HL-60/S4 treated with phorbol 12-myristate 13-acetate at 8.2 ng/mL for 4 days and 3 days (cell line): Measurements from ENCODE around the gene CRYBB1.

Experiments used
- in situ Hi-C: fragments of 300-500 bp; cut with MboI; formaldehyde crosslinking; loops from 2 replicates; pipeline ENCODE4 v1.15.0; 2022; ENCODE audit warnings: low sequenced_read_pairs

Gene CRYBB1

DNA sequence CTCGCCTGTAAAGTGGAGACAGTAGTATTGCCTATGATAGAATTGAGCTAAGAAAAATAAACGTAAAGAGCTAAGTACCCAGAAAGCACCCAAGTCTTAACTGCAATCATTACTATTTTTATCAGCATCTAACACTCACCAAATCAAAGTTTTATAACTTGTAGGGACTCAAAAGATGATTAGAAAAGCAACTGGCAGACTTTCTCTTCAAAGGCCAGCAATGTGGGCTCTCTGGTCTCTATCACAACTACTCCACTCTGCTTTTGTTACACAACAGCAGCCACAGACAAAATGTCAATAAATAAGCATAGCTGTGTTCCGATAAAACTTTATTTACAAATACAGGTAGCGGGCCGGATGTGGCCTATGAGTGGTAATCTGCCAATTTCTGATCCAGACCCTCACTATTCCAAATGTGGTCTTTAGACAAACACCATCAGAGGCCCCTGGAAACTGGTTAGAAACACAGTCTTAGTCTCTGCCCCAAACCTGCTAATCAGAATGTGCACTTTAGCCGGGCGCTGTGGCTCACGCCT is 36.1 kb downstream of the CRYBB1 start:
- in situ Hi-C loops, result no loop called here

- in situ Hi-C loops, result no loop called here
These were observed 36.8 kb downstream of the CRYBB1 start for GRCh38 chr22:26581026-26581425.

GRCh38 chr22:26580240-26580962 is 37.4 kb downstream of the CRYBB1 start:
- in situ Hi-C loops, result no loop called here

DNA sequence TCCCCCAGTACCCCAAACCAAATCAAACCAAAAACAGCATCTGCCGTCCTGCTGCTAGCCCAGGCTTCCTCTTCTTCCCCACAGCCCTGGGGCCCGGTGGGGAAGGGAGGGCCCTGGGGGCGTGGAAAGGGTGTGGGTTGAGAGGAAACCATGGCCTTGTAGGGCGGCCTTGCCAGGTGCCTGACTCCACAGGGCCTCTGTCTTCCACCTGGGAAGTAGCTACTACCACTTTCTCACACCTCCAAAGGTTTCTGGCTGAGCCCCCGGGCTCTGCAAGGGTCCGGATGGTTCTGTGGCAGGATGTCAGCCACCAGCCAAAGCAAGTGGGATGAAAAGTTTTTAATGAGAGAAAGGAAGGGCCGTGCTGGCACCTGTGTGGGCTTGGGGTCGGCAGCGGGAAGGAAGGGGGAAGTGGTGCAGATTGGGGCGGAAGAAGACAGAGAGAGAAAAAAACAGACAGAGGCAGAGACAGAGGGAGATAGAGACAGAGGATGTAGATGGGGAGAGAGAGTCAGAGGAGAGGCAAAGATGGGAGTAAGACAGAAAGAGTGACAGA is 38.4 kb downstream of the CRYBB1 start:
- in situ Hi-C loops, result no loop called here

- in situ Hi-C loops, result no loop called here
These were observed 40.7 kb downstream of the CRYBB1 start for GRCh38 chr22:26577081-26577480.

GRCh38 chr22:26576026-26576680 is 41.7 kb downstream of the CRYBB1 start:
- in situ Hi-C loops, result no loop called here

DNA sequence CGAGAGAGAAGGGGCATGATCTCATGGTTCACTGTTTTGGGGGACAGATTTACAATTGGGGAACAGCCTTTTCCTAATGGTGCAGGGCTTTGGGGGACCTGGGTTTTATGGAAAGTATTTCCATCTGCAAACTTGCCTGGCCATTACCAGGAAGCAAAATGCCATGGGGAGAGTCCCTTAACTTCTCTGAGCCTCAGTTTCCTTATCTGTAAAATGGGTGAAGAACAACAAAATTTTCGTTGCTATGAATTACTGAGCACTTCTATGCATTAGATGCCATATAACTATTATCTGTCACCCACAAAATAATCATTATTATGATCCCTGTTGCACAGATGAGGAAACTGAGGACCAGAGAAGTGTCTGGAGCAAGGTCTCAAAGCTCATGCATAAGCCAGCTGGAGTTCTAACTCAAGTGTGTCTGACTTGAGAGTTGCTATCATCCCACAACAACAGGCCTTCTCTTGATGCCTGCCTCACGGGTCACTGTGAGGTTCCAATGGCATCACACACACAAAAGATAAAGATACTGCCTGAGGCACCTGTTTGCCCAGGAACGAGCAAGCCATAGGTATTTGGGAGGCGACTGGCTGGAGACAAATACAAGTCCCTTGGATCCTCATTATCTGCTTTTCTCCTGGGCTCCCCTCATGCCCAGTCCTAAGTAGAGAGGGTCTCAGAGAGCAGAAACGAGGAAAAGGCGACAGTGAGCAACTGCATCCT is 43.7 kb downstream of the CRYBB1 start:
- in situ Hi-C loops, result no loop called here

- in situ Hi-C loops, result no loop called here
These were observed 44.7 kb downstream of the CRYBB1 start for GRCh38 chr22:26573026-26573662.

GRCh38 chr22:26570864-26571525 is 46.8 kb downstream of the CRYBB1 start:
- in situ Hi-C loops, result no loop called here

DNA sequence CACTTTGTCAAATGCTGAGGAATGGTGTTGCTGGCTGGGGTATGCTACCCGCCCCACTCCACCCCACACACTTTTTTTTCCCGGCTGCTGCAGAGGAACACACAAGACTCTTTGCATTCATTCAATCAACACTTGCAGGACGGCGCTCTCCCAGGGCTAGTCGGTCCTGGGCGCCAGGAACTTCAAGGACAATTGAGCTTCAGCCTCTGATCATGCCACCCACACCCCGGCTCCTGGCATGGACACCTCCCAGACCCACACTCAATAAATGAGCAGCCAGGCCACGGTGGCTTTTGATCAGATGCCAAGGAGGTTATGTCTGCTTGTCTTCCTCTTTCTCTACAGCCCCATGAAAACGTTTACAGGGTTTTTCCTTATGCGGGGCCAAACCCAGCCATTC is 47.7 kb downstream of the CRYBB1 start:
- in situ Hi-C loops, result no loop called here

- in situ Hi-C loops, result no loop called here
These were observed 49.6 kb downstream of the CRYBB1 start for GRCh38 chr22:26568207-26568706.

DNA sequence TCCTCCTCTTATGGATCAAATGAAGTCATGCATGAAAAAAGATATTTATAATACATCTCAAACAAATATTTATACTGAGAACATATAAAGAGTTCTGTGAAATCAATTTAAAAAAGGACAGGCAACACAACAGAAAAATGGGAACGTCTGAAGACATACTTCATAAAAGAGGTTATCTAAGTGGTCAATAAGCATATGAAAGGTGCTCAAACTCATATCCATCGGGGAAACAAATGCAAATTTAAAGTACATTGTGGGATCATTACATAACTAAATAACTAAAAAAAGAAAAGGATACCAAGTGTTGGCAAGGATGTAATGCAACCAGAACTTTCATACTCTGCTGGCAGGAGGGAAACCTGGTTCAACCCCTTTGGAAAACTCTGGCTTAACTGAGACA is 50.2 kb downstream of the CRYBB1 start:
- in situ Hi-C loops, result no loop called here

GRCh38 chr22:26566994-26567393 is 50.8 kb downstream of the CRYBB1 start:
- in situ Hi-C loops, result no loop called here

GRCh38 chr22:26565889-26566288 is 51.9 kb downstream of the CRYBB1 start:
- in situ Hi-C loops, result no loop called here

GRCh38 chr22:26565181-26565580 is 52.6 kb downstream of the CRYBB1 start:
- in situ Hi-C loops, result no loop called here

DNA sequence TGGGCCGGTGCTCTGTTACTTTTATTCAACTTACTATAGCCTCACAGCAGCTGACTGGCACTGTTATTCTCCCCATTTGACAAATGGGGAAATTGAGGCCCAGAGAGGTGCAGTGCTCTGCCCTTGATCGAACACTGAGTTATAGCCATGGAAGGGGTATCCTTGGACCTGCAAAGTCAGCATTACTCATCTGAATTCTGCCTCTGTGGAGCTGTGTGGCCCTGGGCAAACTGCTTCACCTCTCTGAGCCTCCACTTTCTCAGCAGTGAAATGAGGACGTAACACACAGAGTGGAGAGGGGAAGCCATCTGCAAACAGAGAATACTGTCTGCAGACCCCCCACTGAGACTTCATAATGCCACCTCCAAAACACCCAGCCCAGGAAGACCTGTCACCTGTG is 53.2 kb downstream of the CRYBB1 start:
- in situ Hi-C loops, result no loop called here

GRCh38 chr22:26564181-26564580 is 53.6 kb downstream of the CRYBB1 start:
- in situ Hi-C loops, result no loop called here

- in situ Hi-C loops, result no loop called here
These were observed 54.8 kb downstream of the CRYBB1 start for GRCh38 chr22:26563022-26563421.

DNA sequence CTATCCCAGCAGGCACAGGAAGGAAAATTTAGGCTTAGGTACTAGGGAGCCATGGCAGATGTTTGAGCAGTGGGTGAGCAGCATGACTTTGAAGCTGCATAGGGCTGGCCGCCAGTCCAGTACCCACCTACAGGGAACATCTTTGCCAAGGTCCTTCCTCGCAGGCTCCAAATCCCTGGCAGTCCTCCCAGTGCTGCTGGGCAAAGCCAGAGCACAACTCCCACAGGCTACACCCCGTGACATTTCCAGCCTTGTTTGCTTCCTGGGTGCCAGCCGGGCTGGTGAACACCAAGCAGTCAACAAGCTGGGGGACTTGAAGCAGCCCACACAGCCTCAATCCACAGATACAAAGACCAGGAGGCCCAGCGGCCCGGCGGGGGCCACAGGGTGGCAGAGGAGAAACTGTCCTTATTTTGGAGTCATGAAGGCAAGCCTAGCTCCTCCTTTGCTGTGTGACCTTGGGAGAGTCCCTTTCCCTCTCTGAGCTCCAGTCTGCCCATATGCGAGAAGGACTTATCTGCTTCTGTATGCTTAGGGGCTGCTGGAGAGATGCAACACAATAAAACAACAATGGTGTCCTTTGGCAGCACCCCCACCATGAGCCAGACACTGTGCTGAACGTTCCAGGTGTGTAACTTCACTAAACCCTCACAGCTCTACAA is 55.9 kb downstream of the CRYBB1 start:
- in situ Hi-C loops, result no loop called here
